K562 (cell line): Measurements from ENCODE around the gene FAM89B. TPM values are rescaled to one million over a fixed set of nuclear protein-coding genes. Genes with fewer than 3 reads are reported as not detected.

Source experiments
- ATAC-seq: fragments of 200-7000 bp; cut with Tn5 transposase; 3 replicates; pipeline ENCODE4 v1.9.1; 2020; ENCODE audit warnings: moderate library complexity
- BruUV-seq: library from RNA; stranded (reverse); fragments of 400-500 nt; replicated peaks from 2 replicates; lab custom pipeline; 2021; lab: Mats Ljungman, UMichigan
- CTCF ChIA-PET: fragments of 300-600 bp; formaldehyde crosslinking; extraction: SDS; loops from one replicate; lab custom pipeline; 2021; ENCODE audit warnings: low intra/inter-chr PET ratio; lab: Yijun Ruan, JAX
- POLR2A ChIA-PET: fragments of 300-600, 350-650 bp; sonication (Branson Sonifier 250); formaldehyde crosslinking; extraction: SDS; loops from one replicate; lab custom pipeline; 2021; ENCODE audit warnings: antibody characterized with exemption, inconsistent platforms; lab: Yijun Ruan, JAX
- DNase-seq, 4 experiments: peaks; one replicate each; pipeline versions ENCODE4 v3.0.0 to v3.0.0-alpha.2; 2011 to 2018; ENCODE audit warnings: low spot score in 3 of 4, mixed read lengths in 3 of 4; ENCODE audit errors: extremely low read depth in 1 of 4
- FAIRE-seq: peaks from 2 replicates; lab custom pipeline; 2011; peaks lifted over from hg19 to GRCh38; lab: Jason Lieb, UNC
- H2AFZ ChIP-seq: 2 replicates; pipeline ENCODE4 v1.6.0; 2011; ENCODE audit warnings: low read depth, low read length, control low read depth, inconsistent platforms
- H3K27ac ChIP-seq: fragments of 200-600 bp; 3 replicates; pipeline ENCODE4 v1.8.0; 2011; ENCODE audit warnings: low read depth, mild to moderate bottlenecking, control low read depth, inconsistent platforms, low read length, moderate library complexity, mixed read lengths; ENCODE audit errors: extremely low read depth
- H3K27me3 ChIP-seq, 2 experiments: fragments of 300-600 bp in 1 of 2; 2 replicates in 1 of 2; 3 replicates in 1 of 2; pipeline versions ENCODE4 v1.6.0 to v1.8.0; 2011; ENCODE audit warnings: inconsistent platforms in 2 of 2, low read length in 2 of 2, mild to moderate bottlenecking in 1 of 2, mixed read lengths in 1 of 2, moderate library complexity in 1 of 2; ENCODE audit not compliant: control insufficient read depth in 2 of 2, insufficient read depth in 2 of 2
- H3K36me3 ChIP-seq: fragments of 300-600 bp; 3 replicates; pipeline ENCODE4 v1.8.0; 2011; ENCODE audit warnings: mild to moderate bottlenecking, low read length, inconsistent platforms; ENCODE audit not compliant: control insufficient read depth, insufficient read depth
- H3K4me1 ChIP-seq, 2 experiments: fragments of 200-600 bp in 1 of 2; replicated peaks in 1 of 2; 2 replicates in 1 of 2; 3 replicates in 1 of 2; pipeline versions ENCODE4 v1.5.1 to v1.8.0; 2011; ENCODE audit warnings: inconsistent platforms in 2 of 2, low read length in 2 of 2, mild to moderate bottlenecking in 1 of 2, mixed read lengths in 1 of 2, moderate library complexity in 1 of 2; ENCODE audit not compliant: control insufficient read depth in 2 of 2, insufficient read depth in 2 of 2
- H3K4me2 ChIP-seq: 2 replicates; pipeline ENCODE4 v1.6.1; 2011; ENCODE audit warnings: low read length, control low read depth, inconsistent platforms, mixed read lengths; ENCODE audit not compliant: insufficient read depth
- H3K4me3 ChIP-seq: fragments of 200-600 bp; sonication (generic), shearing (Covaris generic); 2 replicates; pipeline ENCODE4 v1.5.1; 2016; ENCODE audit warnings: control low read depth, inconsistent platforms
- H3K79me2 ChIP-seq: fragments of 200-600 bp; 3 replicates; pipeline ENCODE4 v1.8.0; 2011; ENCODE audit warnings: low read length, inconsistent platforms; ENCODE audit not compliant: control insufficient read depth, insufficient read depth
- H3K9ac ChIP-seq, 2 experiments: 2 replicates each; pipeline versions ENCODE4 v1.6.0 to v1.6.1; 2011; ENCODE audit warnings: low read depth in 2 of 2, low read length in 2 of 2, control low read depth in 1 of 2, inconsistent platforms in 1 of 2, mild to moderate bottlenecking in 1 of 2, mixed read lengths in 1 of 2; ENCODE audit not compliant: insufficient read depth in 1 of 2
- H3K9me1 ChIP-seq: one replicate; pipeline ENCODE4 v1.6.0; 2011; ENCODE audit warnings: inconsistent platforms, mild to moderate bottlenecking, low read length, moderate library complexity; ENCODE audit not compliant: control insufficient read depth, insufficient read depth
- H3K9me3 ChIP-seq: replicated peaks from 2 replicates; pipeline ENCODE4 v1.5.1; 2011; ENCODE audit warnings: low read depth, low read length, inconsistent platforms; ENCODE audit not compliant: control insufficient read depth, insufficient read depth
- H4K20me1 ChIP-seq: replicated peaks from 2 replicates; pipeline ENCODE4 v1.6.1; 2011; ENCODE audit warnings: low read length, inconsistent platforms, mixed read lengths; ENCODE audit not compliant: control insufficient read depth, insufficient read depth
- DIDO1 ChIP-seq: fragments of 450-650 bp; IDR thresholded peaks from 2 replicates; pipeline ENCODE4 v1.6.1; 2016; ENCODE audit warnings: low read depth, missing biosample characterization, missing genetic modification characterization
- FOSL1 ChIP-seq: fragments of 200-800 bp; sonication (Bioruptor generic); conservative IDR thresholded peaks from 2 replicates; pipeline ENCODE4 v1.6.1; 2016; ENCODE audit warnings: missing genetic modification characterization, missing compliant biosample characterization
- FOXJ3 ChIP-seq: sonication (generic); formaldehyde crosslinking; IDR thresholded peaks from 2 replicates; pipeline ENCODE4 v1.4.0; 2020; ENCODE audit warnings: mild to moderate bottlenecking, missing genetic modification reagents
- KDM1A ChIP-seq, 2 experiments: fragments of 450-650 bp; IDR thresholded peaks; 2 replicates each; pipeline ENCODE4 v1.6.1; 2016; ENCODE audit warnings: mild to moderate bottlenecking in 2 of 2
- NR2C1 ChIP-seq, 2 experiments: fragments of 450-650 bp; IDR thresholded peaks; 2 replicates each; pipeline ENCODE4 v1.6.1; 2017; ENCODE audit warnings: mild to moderate bottlenecking in 2 of 2, antibody characterized with exemption in 1 of 2, inconsistent platforms in 1 of 2, missing compliant biosample characterization in 1 of 2, missing genetic modification characterization in 1 of 2
- NR3C1 ChIP-seq: sonication (generic); formaldehyde crosslinking; IDR thresholded peaks from 2 replicates; pipeline ENCODE4 v1.8.1; 2022; ENCODE audit warnings: missing genetic modification reagents
- PRPF4 ChIP-seq: fragments of 200-400 bp; formaldehyde crosslinking; IDR thresholded peaks from one replicate; pipeline ENCODE4 v1.6.1; 2017; ENCODE audit warnings: low read length, low read depth, mild to moderate bottlenecking; ENCODE audit not compliant: insufficient read depth, poor library complexity, severe bottlenecking
- RBFOX2 ChIP-seq: fragments of 200-400 bp; formaldehyde crosslinking; IDR thresholded peaks from 2 replicates; pipeline ENCODE4 v1.6.1; 2017; ENCODE audit warnings: low read depth, mild to moderate bottlenecking, low read length, moderate library complexity
- SMARCC2 ChIP-seq: fragments of 450-650 bp; IDR thresholded peaks from 2 replicates; pipeline ENCODE4 v1.6.1; 2017; ENCODE audit warnings: antibody characterized with exemption, moderate library complexity, mild to moderate bottlenecking, low read depth
- SOX6 ChIP-seq: fragments of 450-650 bp; IDR thresholded peaks from 2 replicates; pipeline ENCODE4 v1.6.1; 2014; ENCODE audit warnings: mild to moderate bottlenecking
- TEAD4 ChIP-seq, 2 experiments: sonication (generic) in 1 of 2; formaldehyde crosslinking in 1 of 2; IDR thresholded peaks; 2 replicates each; pipeline versions ENCODE4 v1.6.1 to v1.8.0; 2012 to 2022; ENCODE audit warnings: borderline replicate concordance in 1 of 2, inconsistent platforms in 1 of 2, low read length in 1 of 2, mild to moderate bottlenecking in 1 of 2, missing genetic modification reagents in 1 of 2
- ZNF696 ChIP-seq: fragments of 250-450 bp; sonication (Bioruptor Pico); conservative IDR thresholded peaks from 2 replicates; pipeline ENCODE4 v1.4.0; 2020; ENCODE audit warnings: mild to moderate bottlenecking, moderate library complexity
- WGBS: fragments of 100-300 bp; shearing (Covaris generic); methylation state at CpG from one replicate; pipeline ENCODE4 v1.1.6; 2016; ENCODE audit warnings: low coverage, mixed read lengths; ENCODE audit not compliant: insufficient coverage; ENCODE audit errors: missing lambda C conversion rate; 5-methylcytosine and 5-hydroxymethylcytosine counted together
- in situ Hi-C: fragments of 300-500 bp; cut with MboI; formaldehyde crosslinking; loops from 4 replicates; pipeline ENCODE4 v1.15.0; 2018; ENCODE audit warnings: inconsistent platforms, mixed read lengths
- intact Hi-C: fragments of 100-400 bp; cut with micrococcal nuclease; formaldehyde crosslinking; loops from 2 replicates; pipeline ENCODE4 v1.14.2; 2022
- polyA plus RNA-seq, 8 experiments: library from polyadenylated mRNA; depleted of rRNA in 4 of 8; stranded (reverse) in 5 of 8; unstranded in 3 of 8; fragments of >200 nt; fragmentation: Nextera tagmentation in 2 of 8; fragmentation: Illumina TruSeq in 1 of 8; extraction: Ambion mirVana in 2 of 8; extraction: Trizol in 1 of 8; gene quantifications; 2 replicates each; pipeline versions ENCODE4 v1.2.1 to v1.2.3, GENCODE V29; 2011 to 2014; ENCODE audit warnings: inconsistent platforms in 1 of 8, missing spikeins in 1 of 8
- total RNA-seq, 7 experiments: library from RNA; depleted of rRNA in 6 of 7; stranded (reverse); fragments of >200 nt in 6 of 7; fragmentation: Illumina TruSeq in 2 of 7; extraction: Trizol in 2 of 7; gene quantifications; 2 replicates each; pipeline versions ENCODE4 v1.2.1 to v1.2.3, GENCODE V29; 2011 to 2021; ENCODE audit warnings: low replicate concordance in 1 of 7
- TF ChIP-seq, protein P1 (sequence below): fragments of 250-450 bp; sonication (Bioruptor Pico); IDR thresholded peaks from 2 replicates; pipeline ENCODE4 v1.5.0; 2022; ENCODE audit warnings: mild to moderate bottlenecking

Gene FAM89B
- total and polyA plus RNA-seq, 9 of the 15 experiments (the other 6 are each of a cell fraction or from before 2014, with no cell fraction given): 0.32 to 27.6 (median 11.9) TPM

DNA sequence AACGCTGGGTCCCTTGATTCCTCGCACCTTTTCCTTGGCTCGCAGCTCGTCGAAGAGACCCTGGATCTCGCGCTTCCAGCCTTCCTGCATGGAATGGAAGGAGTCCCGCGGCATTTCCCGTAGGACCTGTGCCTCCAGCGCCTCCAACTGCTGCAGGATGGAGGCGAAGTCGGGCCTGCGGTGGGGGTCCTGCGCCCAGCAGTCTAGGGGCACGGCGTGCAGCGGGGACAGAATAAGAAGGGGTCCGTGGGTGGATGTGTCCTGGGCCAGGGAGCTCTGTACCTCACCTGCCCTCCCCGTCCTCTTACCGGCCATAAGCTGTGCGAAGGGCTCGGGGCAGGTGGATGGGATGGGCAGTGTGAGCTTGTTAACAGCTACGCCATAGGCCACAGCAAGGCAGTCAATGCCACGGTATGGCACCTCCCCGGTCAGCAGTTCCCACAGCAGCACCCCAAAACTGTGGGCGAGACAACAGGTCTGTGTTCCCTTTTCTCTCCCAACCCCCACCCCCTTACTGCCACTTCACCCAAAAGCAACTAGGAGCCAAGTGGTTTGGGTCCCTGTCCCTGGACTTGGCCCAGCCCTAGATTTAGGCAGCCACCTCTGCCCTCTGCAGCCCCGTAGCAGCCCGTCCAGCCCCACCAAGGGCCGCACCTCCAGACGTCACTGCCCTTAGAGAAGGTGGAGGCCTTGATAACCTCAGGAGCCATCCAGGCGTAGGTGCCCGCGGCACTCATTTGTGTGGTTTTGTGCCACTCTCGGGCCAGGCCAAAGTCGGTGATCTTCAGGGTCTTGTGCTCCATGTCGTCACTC lies 35.5 kb downstream of the FAM89B start:
- intact Hi-C loops (no loop called here), in situ Hi-C loops (no loop called here)
- Histone ChIP-seq H3K9me3 (no peaks in the 10 kb centered on the region), H4K20me1 (no peaks in the 10 kb centered on the region), H3K36me3 (peaks cover 70% of the 10 kb centered on the region; the same call in 2 of the 3 replicates), H3K79me2 (peaks cover 19% of the 10 kb centered on the region), H3K27me3 (no peaks in the 10 kb centered on the region), H2AFZ (no peak overlapping the region), H3K4me3 (no peak overlapping the region), H3K4me2 (no peak overlapping the region), H3K9me1 (peaks cover 3% of the 10 kb centered on the region), H3K27ac (no peak overlapping the region), H3K9ac (no peak overlapping the region), H3K4me1 (peaks cover 16 to 47% of the 10 kb centered on the region in 2 experiments; a peak in 4 of 5 replicates)
- DNase-seq (no peak), ATAC-seq (no peak), FAIRE-seq (no peak)
- CTCF ChIA-PET: no interaction called here
- BruUV-seq: no TSS peak
- TF ChIP-seq RBFOX2 (peak; percentile 15), TEAD4 (IDR thresholded peaks at IDR 0.05; ENCODE audit: low read length) (no peak), TEAD4 (CRISPR knock-in tag; IDR thresholded peaks at IDR 0.05; ENCODE audit: borderline replicate concordance) (no peak)
- WGBS: 95% methylated on average over 30 of the region's 37 CpGs
- POLR2A ChIA-PET: interaction anchor here (0.6 kb wide), 1 partner anchor 728 kb away, joined by 3 read pairs; the partner anchor contains the start of gene RIN1

GRCh38 chr11:65609229-65609628 lies 36.9 kb downstream of the FAM89B start:
- in situ Hi-C loops: no loop called here
- Histone ChIP-seq H3K4me1 (peaks cover 22 to 61% of the 10 kb centered on the region in 2 experiments), H3K27ac (no peak overlapping the region), H2AFZ (no peak overlapping the region), H4K20me1 (no peaks in the 10 kb centered on the region), H3K4me3 (no peak overlapping the region), H3K9me3 (no peaks in the 10 kb centered on the region), H3K9ac (peak overlapping the region in 1 of 2 experiments; percentile 72; a peak in 1 of 4 replicates), H3K79me2 (peaks cover 33% of the 10 kb centered on the region), H3K27me3 (no peaks in the 10 kb centered on the region), H3K36me3 (peaks cover 65% of the 10 kb centered on the region; the same call in 2 of the 3 replicates), H3K9me1 (peaks cover 3% of the 10 kb centered on the region), H3K4me2 (no peak overlapping the region)
- WGBS: 86% methylated on average over 3 of the region's 3 CpGs
- intact Hi-C loops: no loop called here
- BruUV-seq: no TSS peak
- DNase-seq: no peak
- ChIA-PET CTCF (no interaction called here), POLR2A (interaction anchor here (1.1 kb wide), 2 partner anchors 104 to 112 kb away, joined by 4 to 5 read pairs; no protein-coding TSS in a partner anchor)
- ATAC-seq: no peak
- no peak for FAIRE-seq
- TF ChIP-seq DIDO1 (tag) (no peak), FOXJ3 (CRISPR knock-in tag) (no peak), NR3C1 (CRISPR knock-in tag) (no peak), SMARCC2 (no peak), SOX6 (no peak), FOSL1 (tag) (no peak), PRPF4 (no peak), KDM1A (IDR thresholded peaks at IDR 0.05) (no peak), ZNF696 (no peak), NR2C1 (IDR thresholded peaks at IDR 0.05) (no peak), NR2C1 (tag; IDR thresholded peaks at IDR 0.05) (no peak)
- TF ChIP-seq, protein P1, sequence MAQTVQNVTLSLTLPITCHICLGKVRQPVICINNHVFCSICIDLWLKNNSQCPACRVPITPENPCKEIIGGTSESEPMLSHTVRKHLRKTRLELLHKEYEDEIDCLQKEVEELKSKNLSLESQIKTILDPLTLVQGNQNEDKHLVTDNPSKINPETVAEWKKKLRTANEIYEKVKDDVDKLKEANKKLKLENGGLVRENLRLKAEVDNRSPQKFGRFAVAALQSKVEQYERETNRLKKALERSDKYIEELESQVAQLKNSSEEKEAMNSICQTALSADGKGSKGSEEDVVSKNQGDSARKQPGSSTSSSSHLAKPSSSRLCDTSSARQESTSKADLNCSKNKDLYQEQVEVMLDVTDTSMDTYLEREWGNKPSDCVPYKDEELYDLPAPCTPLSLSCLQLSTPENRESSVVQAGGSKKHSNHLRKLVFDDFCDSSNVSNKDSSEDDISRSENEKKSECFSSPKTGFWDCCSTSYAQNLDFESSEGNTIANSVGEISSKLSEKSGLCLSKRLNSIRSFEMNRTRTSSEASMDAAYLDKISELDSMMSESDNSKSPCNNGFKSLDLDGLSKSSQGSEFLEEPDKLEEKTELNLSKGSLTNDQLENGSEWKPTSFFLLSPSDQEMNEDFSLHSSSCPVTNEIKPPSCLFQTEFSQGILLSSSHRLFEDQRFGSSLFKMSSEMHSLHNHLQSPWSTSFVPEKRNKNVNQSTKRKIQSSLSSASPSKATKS (CRISPR knock-in tag): no peak
